HK-2 (cell line): Measurements from ENCODE around the gene GALNT6.

Experiments
- DNase-seq: peaks from one replicate; pipeline ENCODE4 v3.0.0-alpha.2; 2018; ENCODE audit not compliant: unreplicated experiment

Gene GALNT6, protein sequence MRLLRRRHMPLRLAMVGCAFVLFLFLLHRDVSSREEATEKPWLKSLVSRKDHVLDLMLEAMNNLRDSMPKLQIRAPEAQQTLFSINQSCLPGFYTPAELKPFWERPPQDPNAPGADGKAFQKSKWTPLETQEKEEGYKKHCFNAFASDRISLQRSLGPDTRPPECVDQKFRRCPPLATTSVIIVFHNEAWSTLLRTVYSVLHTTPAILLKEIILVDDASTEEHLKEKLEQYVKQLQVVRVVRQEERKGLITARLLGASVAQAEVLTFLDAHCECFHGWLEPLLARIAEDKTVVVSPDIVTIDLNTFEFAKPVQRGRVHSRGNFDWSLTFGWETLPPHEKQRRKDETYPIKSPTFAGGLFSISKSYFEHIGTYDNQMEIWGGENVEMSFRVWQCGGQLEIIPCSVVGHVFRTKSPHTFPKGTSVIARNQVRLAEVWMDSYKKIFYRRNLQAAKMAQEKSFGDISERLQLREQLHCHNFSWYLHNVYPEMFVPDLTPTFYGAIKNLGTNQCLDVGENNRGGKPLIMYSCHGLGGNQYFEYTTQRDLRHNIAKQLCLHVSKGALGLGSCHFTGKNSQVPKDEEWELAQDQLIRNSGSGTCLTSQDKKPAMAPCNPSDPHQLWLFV

DNA sequence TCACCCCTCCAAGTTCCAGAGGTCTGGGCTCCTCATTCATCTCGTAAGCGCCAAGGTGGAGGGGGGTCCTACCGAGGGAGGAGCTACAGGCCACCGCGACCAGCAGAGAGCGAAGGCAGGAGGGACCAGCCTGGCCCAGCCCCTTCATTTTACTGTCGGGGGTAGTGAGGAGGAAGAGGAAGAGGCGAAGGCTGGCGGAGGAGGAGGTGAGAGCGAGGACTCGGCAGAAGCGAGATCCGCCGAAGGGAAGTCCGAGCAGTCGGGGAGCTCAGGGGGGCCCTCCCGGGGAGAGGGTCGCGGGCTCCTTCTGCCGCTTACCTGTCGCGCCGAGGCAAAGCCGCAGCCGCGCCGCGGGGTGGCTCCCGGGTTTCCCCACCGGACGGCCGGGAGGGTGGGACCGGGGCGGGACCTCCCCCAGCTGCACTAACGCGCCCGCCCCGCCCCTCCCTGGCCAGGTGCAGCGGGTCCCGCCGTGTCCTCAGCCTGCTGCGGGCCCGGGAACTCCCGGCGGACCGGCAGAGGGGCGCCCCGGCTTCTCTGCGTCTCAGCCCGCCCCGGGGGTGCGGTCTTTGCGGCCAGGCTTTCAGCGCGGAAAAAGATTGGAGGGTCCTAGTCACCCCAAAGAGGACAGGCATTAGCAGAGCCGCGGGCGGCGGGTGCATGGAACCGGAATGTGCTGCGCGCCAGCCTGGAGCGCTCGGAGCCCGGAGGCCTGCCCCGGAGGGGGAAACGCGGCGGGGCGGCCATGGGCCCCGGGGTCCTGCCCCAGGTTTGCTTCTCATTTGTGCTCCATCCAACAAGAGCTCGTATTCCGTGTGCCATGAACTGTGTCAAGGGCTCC lies at the start of gene GALNT6:
TSS of gene GALNT6 (minus strand) at position 124 of the 841 bp plus-strand sequence. CDS start 11,625 bp downstream, outside the sequence.
- peak; percentile 43 for DNase-seq

GRCh38 chr12:51439330-51439729 lies 48.1 kb upstream of the GALNT6 start:
- no peak for DNase-seq

DNA sequence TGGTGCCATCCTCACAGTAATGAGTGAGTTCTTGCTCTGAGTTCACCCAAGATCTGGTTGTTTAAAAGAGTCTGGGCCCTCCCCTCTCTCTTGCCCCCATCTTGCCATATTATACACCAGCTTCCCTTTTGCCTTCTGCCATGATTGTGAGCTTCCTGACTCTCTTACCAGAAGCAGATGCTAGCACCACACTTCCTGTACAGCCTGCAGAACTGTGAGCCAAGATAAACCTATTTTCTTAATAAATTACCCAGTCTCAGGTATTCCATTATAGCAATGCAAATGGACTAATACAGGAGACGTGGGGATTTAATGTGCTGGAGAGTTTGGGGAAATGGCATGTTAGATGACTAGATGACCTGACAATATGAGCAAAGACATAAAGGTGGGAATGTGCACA lies 46.2 kb upstream of the GALNT6 start:
- no peak for DNase-seq

GRCh38 chr12:51434305-51434704 lies 43.1 kb upstream of the GALNT6 start:
- DNase-seq = no peak

GRCh38 chr12:51432921-51433320 lies 41.7 kb upstream of the GALNT6 start:
- no peak for DNase-seq

- DNase-seq = no peak
These were observed 39.1 kb upstream of the GALNT6 start for GRCh38 chr12:51430196-51430895.

DNA sequence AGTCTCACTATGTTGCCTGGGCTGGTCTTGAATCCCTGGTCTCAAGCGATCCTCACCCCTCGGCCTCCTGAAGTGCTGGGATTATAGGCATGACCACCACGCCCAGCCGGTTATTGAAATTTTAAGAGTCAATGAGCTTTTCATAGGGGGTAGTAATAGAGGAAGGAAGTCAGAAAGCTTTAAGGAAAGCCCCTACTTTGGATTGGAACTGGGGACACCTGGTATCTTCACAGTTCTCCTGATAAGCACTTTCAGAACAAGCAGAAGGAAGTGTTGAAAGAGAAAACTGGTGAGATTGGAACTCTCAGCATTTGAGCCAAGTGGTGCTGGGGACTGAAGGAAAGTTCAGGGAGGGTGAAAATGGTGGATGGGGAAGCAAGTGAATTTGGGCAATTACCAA lies 38.5 kb upstream of the GALNT6 start:
- DNase-seq = no peak

DNA sequence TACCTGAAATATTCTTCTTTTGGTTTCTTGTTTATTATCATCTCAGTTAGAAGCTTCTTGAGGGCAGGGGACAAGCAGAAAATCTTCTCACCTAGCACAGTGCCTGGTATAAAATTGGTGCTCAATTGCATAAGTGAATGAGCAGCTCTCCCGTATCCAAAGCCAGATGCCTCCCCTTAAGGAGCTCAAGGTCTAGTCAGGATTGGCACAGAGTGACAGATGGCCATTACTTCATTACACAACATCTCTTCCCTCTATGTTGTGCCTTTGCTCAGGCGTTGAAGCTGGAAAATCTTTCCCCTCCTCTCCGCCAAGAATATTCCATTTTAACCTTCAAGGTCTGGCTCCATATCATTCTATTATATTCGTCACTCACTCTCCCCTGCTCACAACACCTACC lies 37.0 kb upstream of the GALNT6 start:
- no peak for DNase-seq

- peak; percentile 79 for DNase-seq
These were observed 33.7 kb upstream of the GALNT6 start, which contains the start of gene SLC4A8 for GRCh38 chr12:51424662-51425539. Gene SLC4A8, plus strand, starts transcription at chr12:51424831. Its CDS starts 157 bp downstream, at chr12:51424988.

DNA sequence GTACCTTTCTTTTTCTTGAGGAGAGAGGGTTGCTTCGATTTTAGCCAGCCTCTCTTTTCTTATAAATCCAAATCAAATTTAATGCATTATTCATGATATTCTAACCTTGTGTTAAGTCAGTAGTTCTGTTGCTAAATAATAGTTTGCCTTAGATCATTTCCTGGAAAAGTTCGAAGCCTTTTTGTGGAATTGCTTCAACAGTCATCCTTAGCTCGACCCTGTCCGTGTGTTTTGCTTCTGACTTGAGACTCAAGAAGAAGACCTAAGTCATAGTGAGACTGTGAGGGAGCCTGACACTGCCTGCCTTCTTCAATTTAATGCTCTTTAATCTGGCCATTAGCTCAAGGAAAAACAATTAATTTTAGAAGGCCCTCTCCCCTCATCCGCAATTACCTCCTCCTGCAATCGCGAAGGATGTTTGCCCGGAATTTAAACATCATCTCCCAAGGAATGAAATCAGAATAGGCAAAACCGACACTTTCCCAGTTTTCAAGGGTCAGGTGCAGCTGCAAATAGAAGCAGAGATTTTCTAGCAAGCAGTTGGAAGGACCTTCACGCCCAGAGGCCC lies 33.0 kb upstream of the GALNT6 start:
- DNase-seq = no peak

GRCh38 chr12:51421266-51421884 lies 30.2 kb upstream of the GALNT6 start:
- peak; percentile 40 for DNase-seq

- DNase-seq = no peak
These were observed 28.4 kb upstream of the GALNT6 start for GRCh38 chr12:51419425-51420193.

DNA sequence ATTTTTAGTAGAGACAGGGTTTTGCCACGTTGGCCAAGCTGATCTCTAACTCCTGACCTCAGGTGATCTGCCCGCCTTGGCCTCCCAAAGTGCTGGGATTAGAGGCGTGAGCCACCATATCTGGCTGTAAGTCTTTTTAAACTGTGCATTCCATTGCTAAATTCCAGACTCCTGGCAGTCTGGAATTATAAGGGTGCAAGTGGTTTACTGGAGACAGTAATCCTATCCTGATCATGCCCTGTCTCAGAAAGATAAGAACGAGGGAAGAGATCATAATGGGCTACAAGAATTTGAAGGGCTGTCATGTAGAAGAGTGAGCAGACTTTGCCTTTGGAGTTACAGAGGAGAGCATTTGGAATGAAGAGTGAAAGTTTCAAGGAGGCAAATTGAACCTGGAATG lies 26.6 kb upstream of the GALNT6 start:
- no peak for DNase-seq

GRCh38 chr12:51415931-51416330 lies 24.7 kb upstream of the GALNT6 start:
- no peak for DNase-seq

GRCh38 chr12:51413791-51414190 lies 22.6 kb upstream of the GALNT6 start:
- DNase-seq = no peak

GRCh38 chr12:51413149-51413548 lies 21.9 kb upstream of the GALNT6 start:
- no peak for DNase-seq

DNA sequence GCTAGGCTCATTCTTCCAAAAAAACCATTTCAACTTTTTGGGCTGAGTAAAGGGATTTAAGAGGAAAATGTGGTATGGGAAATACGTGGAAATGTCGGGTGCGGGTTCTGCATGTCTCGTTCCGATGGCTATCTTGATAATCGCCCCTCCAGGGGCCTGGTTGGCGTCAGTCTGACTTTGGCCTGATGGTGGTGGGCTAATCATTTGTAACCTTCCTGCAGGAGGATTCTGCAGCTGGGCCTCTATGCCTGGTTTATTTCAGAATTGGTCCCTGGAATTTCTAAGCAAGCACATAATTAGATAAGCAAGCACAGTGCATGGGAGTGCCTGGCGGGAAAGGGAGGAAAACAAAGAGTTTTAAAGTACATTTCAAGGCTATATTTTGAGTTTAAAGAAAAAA lies 18.6 kb upstream of the GALNT6 start:
- DNase-seq = no peak

DNA sequence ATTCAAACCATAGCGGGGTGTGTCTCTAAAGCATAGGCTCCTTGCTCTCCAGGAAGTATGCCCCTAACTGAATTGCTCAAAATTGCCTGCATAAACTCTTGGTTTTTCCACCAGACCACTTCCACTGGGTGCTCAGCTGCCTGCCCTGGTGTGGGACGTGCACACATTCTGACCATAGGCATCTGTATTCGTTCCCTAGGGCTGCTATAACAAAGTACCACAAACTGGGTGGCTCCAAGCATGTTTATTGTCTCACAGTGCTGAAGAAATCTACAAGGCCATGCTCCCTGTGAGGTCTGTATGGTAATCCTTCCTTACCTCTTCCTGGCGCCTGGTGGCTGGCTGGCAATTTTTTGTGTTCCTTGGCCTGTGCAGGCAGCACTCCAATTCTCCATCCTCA lies 16.4 kb upstream of the GALNT6 start:
- no peak for DNase-seq

DNA sequence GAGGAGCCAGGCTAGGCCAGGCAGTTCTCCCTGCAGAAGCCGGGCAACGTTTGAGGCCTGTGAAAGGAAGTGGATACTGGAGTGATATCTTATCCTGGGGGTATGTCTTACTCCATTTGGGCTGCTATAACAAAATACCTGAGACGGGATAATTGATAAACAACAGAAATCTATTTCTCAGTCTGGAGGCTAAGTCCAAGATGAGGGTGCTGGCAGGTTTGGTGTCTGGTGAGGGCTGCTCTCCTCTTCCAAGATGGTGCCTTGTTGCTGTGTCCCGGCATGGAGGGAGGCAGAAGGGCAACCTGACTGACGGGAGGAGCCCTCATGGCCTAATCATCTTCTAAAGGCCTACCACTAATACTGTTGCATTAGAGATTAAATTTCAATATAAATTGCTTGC lies 15.7 kb upstream of the GALNT6 start:
- DNase-seq = no peak
